Natural killer cell treated with Interleukin-12 subunit alpha and Interleukin-12 subunit beta and Interleukin-15 and Interleukin-18, amount 100 ng/mL, for 72 hours (primary cell): Measurements from ENCODE around the gene FRYL. TPM values are rescaled to one million over a fixed set of nuclear protein-coding genes. Genes with fewer than 3 reads are reported as not detected.
"Not testable (repeated sequence)": the region's sequence is repeated elsewhere in the genome, so short reads cannot be mapped to it uniquely, and the experiment has no call there.

Source experiments
- ATAC-seq, 2 donors: fragments of 150-1000 bp; cut with Tn5 transposase in 1 of 2; sonication (Bioruptor Pico), chemical (Tn5 transposase) in 1 of 2; 2 replicates each; pipeline ENCODE4 v1.10.0; 2021
- DNase-seq: peaks from one replicate; pipeline ENCODE4 v3.0.0; 2022; ENCODE audit warnings: low spot score
- H3K27ac Mint-ChIP-seq, 2 donors: 1 replicate in 1 of 2; 2 replicates in 1 of 2; pipeline ENCODE4 v1.8.0; 2022; ENCODE audit warnings: mixed read lengths in 2 of 2, mild to moderate bottlenecking in 1 of 2, moderate library complexity in 1 of 2
- H3K27me3 Mint-ChIP-seq, 2 donors: 1 replicate in 1 of 2; 2 replicates in 1 of 2; pipeline ENCODE4 v1.8.0; 2022; ENCODE audit warnings: mixed read lengths in 2 of 2
- H3K36me3 Mint-ChIP-seq: one replicate; pipeline ENCODE4 v1.8.0; 2022; ENCODE audit warnings: mixed read lengths
- H3K4me1 Mint-ChIP-seq, 2 donors: 1 replicate in 1 of 2; 2 replicates in 1 of 2; pipeline ENCODE4 v1.8.0; 2022; ENCODE audit warnings: low read depth in 2 of 2, mixed read lengths in 2 of 2, mild to moderate bottlenecking in 1 of 2
- H3K4me3 Mint-ChIP-seq: one replicate; pipeline ENCODE4 v1.8.0; 2022; ENCODE audit warnings: mixed read lengths
- H3K9me3 Mint-ChIP-seq: 2 replicates; pipeline ENCODE4 v1.8.0; 2022; ENCODE audit warnings: mixed read lengths
- total RNA-seq, 2 donors: library from RNA; stranded (reverse); gene quantifications; one replicate each; pipeline ENCODE4 v1.2.3, GENCODE V29; 2022

The FRYL gene
- total RNA-seq, 2 donors from 2014 or later = 99.0 to 113 TPM

DNA sequence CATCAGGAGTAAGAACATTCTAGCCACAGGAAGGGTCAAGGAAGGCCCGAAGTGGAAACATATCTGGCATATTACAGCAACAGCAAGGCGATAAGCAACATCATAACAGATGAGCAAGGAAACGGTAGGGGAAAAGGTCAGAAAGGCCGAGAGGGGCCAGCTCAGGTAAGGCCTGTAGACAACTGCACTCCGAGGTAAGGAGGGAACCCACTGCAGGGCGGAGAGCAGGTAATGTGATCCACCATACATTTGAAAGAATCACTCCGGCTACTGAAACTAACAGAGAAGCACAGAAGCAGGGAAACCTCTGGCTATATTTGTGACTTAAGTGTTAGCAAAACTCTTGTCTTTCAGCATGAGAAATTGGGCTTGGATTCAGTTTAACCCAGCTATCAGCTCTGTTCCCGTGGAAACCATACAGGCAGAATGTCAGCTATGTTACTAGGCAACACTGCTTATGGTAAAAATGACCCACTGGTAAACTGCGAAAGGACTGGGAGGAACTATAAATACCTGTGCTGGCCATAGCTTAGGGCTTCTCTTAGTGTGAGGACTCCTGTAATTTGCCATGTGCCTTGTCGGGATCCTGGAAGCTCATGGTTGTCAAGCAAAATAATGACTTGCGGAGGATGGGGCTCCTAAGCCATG, 31.0 kb downstream of the FRYL start:
- ATAC-seq (no peak), DNase-seq (no peak)
- Mint-ChIP-seq H3K27me3 (no peaks in the 10 kb centered on the region), H3K27ac (peak overlapping the region in 1 of 2 donors; percentile 23), H3K9me3 (no peaks in the 10 kb centered on the region), H3K4me1 (peaks cover 56 to 61% of the 10 kb centered on the region in 2 donors), H3K36me3 (no peaks in the 10 kb centered on the region), H3K4me3 (no peak overlapping the region)

DNA sequence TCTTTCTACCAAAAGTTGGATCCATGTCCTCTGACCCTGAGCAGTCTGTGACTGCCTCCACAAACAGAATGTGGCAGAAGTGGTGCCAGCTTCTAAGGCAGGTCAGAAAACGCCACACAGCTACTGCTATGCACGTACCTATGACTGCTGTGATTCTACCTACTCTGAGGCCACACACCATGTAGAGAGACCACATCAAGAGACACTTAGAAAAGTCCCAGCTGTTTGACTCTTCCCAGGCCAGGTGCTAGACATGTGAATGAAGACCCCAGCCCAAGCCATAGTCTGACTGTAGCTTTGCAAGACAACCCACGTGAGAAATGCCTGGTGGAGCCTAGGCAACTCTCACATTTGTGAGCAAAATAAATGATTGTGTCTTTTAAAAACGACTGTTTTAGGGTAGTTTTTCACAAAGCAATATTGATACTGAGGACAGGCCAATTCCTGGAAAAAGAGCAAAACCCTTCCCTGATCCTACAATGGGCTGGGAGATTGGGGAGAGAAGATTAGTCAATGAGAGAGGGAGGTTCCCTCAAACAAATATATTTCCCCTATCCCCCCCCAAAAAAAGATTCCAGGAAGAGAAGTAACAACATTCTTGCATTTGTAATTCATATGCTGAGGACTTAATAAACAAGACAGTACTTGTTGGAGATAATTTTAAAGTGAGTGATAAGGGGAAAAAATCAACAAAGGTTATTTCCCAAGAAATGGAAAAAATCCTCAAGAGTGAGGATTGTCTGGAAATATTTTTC, 33.3 kb downstream of the FRYL start:
- H3K4me1 Mint-ChIP-seq = peaks cover 58 to 60% of the 10 kb centered on the region in 2 donors
- peak overlapping the region in 1 of 2 donors; percentile 67 for H3K27ac Mint-ChIP-seq
- no peaks in the 10 kb centered on the region for H3K36me3 Mint-ChIP-seq
- ATAC-seq = peak in 1 of 2 donors; percentile 32
- no peaks in the 10 kb centered on the region for H3K27me3 Mint-ChIP-seq
- no peaks in the 10 kb centered on the region for H3K9me3 Mint-ChIP-seq
- no peak for DNase-seq
- no peak overlapping the region for H3K4me3 Mint-ChIP-seq

DNA sequence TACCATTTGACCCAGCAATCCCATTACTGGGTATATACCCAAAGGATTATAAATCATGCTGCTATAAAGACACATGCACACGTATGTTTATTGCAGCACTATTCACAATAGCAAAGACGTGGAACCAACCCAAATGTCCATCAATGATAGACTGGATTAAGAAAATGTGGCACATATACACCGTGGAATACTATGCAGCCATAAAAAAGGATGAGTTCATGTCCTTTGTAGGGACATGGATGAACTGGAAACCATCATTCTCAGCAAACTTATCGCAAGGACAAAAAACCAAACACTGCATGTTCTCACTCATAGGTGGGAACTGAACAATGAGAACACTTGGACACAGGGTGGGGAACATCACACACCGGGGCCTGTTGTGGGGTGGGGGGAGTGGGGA, 34.9 kb downstream of the FRYL start:
- H3K9me3 Mint-ChIP-seq, H3K36me3 Mint-ChIP-seq, H3K4me3 Mint-ChIP-seq, ATAC-seq, H3K27ac Mint-ChIP-seq, DNase-seq, H3K27me3 Mint-ChIP-seq: not testable (repeated sequence)
- peaks cover 54% of the 10 kb centered on the region in 2 donors for H3K4me1 Mint-ChIP-seq

DNA sequence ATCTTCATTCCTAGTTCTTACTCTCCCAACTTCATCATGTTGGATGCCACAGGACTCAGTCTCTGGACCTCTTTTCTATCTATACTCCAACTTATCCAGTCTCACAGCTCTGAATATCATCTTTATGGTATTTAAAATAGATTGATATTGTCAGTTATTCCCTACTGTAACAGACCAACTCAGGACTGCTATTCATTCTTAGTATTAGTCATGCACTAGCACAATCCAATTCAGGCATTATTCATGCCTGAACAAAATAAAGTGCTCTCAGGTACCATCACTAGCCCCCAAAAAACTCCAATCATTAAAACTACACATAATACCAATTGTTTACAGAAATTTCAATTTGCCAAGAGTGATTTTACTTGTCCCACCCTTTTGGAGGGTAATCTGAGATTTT, 37.7 kb downstream of the FRYL start:
- Mint-ChIP-seq H3K36me3 (no peaks in the 10 kb centered on the region), H3K4me1 (peaks cover 55 to 70% of the 10 kb centered on the region in 2 donors), H3K27ac (peak overlapping the region in 1 of 2 donors; percentile 46), H3K4me3 (no peak overlapping the region), H3K27me3 (no peaks in the 10 kb centered on the region), H3K9me3 (no peaks in the 10 kb centered on the region)
- ATAC-seq (no peak), DNase-seq (no peak)

DNA sequence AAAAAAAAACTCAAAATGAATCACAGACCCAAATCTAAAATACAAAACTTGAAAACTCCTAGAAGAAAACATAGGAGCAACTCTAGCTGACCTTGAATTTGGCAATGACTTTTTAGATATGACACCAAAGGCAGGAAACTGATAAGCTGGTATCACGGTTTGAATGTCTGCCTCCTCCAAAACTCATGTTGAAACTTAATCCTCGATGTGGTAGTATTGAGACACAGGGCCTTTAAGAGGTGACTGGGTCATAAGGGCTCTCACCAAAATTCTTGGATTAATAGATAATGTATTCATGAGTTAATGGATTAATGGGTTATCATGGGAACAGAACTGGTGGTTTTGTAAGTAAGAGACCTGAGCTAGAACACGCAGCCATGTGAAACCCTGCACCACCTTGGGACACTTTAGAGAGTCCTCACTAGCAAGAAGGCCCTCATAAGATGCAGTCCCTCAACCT, 40.5 kb downstream of the FRYL start:
- ATAC-seq = peak; percentile 77 to 87
- peaks cover 53 to 73% of the 10 kb centered on the region in 2 donors for H3K4me1 Mint-ChIP-seq
- H3K27ac Mint-ChIP-seq = peak overlapping the region; percentile 2 to 4
- H3K9me3 Mint-ChIP-seq = no peaks in the 10 kb centered on the region
- H3K36me3 Mint-ChIP-seq = no peaks in the 10 kb centered on the region
- no peaks in the 10 kb centered on the region for H3K27me3 Mint-ChIP-seq
- H3K4me3 Mint-ChIP-seq = peak overlapping the region; percentile 56
- no peak for DNase-seq

DNA sequence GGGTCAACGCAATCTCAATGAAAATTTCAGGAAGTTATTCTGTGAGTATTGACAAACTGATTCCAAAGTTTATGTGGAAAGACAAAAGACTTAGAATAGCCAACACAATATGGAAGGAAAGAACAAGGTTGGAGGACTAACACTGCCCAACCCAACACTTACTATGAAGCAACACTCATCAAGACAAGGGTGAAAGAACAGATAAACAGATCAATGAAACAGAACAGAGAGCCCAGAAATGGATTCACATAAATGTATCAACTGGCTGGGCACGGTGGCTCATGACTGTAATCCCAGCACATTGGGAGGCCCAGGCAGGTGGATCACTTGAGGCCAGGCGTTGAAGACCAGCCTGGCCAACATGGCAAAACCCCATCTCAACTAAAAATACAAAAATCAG, 41.2 kb downstream of the FRYL start:
- Mint-ChIP-seq H3K4me3 (peak overlapping the region; percentile 56), H3K27me3 (no peaks in the 10 kb centered on the region)
- ATAC-seq = no peak

DNA sequence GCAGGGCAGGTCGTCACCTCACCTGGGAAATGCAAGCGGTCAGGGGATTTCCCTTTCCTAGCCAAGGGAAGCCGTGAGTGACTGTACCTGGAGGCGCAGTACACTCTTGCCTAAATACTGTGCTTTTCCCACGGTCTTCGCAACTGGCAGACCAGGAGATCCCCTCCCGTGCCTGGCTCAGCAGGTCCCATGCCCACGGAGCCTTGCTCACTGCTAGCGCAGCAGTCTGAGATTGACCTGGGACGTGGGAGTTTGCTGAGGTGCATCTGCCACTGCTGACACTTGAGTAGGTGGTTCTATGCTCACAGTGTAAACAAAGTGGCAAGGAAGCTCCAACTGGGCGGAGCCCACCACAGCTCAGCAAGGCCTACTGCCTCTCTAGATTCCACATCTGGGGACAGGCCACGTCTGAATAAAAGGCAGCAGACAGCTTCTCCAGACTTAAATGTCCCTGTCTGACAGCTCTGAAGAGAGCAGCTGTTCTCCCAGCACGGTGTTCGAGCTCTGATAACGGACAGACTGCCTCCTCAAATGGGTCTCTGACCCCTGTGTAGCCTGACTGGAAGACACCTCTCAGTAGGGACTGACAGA, 51.1 kb downstream of the FRYL start:
- H3K9me3 Mint-ChIP-seq, ATAC-seq, DNase-seq, H3K36me3 Mint-ChIP-seq, H3K27me3 Mint-ChIP-seq: not testable (repeated sequence)
- peak overlapping the region; percentile 39 for H3K4me3 Mint-ChIP-seq
- peaks cover 77 to 87% of the 10 kb centered on the region in 2 donors for H3K4me1 Mint-ChIP-seq
- peak overlapping the region; percentile 32 to 40 for H3K27ac Mint-ChIP-seq

More for the DNA sequence above, 41.2 kb downstream of the FRYL start:
- peaks cover 56 to 77% of the 10 kb centered on the region in 2 donors for H3K4me1 Mint-ChIP-seq
- H3K9me3 Mint-ChIP-seq = no peaks in the 10 kb centered on the region
- no peaks in the 10 kb centered on the region for H3K36me3 Mint-ChIP-seq
- DNase-seq = no peak
- H3K27ac Mint-ChIP-seq = peak overlapping the region; percentile 2 to 4

DNA sequence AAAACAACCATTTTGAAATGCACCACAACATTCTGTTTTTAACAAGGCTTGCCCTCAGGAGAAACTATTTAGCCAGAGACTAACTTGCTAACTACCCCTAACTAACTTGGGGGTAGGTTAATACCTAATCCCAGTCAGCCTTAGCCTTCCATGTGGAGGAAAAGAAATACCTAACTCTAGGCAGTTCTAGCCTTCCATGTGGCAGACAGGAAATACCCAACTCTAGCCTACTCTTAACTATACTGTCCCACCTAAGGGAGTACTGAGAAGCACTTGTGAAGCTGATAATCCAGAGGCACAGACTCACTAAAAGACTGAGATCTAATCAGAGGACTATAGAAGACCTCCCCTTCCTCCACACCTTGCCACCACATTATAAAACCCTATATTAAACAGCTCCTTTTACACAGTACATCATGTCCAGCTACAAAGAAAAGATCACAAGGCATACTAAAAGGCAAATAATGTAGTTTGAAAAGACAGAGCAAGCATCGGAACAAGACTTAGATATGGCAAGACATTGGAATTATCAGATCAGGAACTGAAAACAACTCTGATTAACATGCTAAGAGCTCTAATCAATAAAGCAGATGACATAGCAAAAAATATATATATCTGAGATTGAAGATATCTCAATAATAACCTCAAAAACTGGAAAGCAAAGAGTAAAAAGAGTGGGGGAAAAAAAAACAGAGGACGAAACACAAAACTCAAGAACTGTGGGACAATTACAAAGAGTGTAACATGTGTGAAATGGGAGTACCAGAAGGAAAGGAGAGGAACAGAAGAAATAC, 52.2 kb downstream of the FRYL start:
- ATAC-seq (peak in 1 of 2 donors; percentile 36), DNase-seq (no peak)
- Mint-ChIP-seq H3K36me3 (no peaks in the 10 kb centered on the region), H3K27ac (peak overlapping the region; percentile 6 to 40), H3K4me3 (peak overlapping the region; percentile 8), H3K4me1 (peaks cover 78 to 90% of the 10 kb centered on the region in 2 donors), H3K27me3 (no peaks in the 10 kb centered on the region), H3K9me3 (peaks cover 3% of the 10 kb centered on the region)

DNA sequence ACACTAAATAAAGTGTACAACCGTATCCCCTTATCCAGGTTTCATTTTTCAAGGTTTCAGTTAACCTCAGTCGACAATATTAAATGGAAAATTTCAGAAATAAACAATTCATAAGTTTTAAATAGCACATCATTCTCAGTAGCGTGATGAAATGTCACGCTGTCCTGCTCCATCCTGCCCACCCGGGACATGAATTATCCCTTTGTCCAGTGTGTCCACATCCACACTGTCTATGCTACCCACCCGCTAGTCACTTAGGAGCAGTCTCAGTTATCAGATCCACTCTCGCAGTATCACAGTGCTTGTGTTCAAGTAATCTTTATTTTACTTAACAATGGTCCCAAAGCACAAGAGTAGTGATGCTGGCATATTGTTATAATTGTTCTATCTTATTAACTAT, 54.7 kb downstream of the FRYL start:
- Mint-ChIP-seq H3K9me3 (no peaks in the 10 kb centered on the region), H3K4me1 (peaks cover 66 to 82% of the 10 kb centered on the region in 2 donors), H3K27me3 (no peaks in the 10 kb centered on the region), H3K36me3 (peaks cover 4% of the 10 kb centered on the region), H3K4me3 (peak overlapping the region; percentile 57), H3K27ac (peak overlapping the region; percentile 6 to 40)
- no peak for ATAC-seq
- DNase-seq = no peak

DNA sequence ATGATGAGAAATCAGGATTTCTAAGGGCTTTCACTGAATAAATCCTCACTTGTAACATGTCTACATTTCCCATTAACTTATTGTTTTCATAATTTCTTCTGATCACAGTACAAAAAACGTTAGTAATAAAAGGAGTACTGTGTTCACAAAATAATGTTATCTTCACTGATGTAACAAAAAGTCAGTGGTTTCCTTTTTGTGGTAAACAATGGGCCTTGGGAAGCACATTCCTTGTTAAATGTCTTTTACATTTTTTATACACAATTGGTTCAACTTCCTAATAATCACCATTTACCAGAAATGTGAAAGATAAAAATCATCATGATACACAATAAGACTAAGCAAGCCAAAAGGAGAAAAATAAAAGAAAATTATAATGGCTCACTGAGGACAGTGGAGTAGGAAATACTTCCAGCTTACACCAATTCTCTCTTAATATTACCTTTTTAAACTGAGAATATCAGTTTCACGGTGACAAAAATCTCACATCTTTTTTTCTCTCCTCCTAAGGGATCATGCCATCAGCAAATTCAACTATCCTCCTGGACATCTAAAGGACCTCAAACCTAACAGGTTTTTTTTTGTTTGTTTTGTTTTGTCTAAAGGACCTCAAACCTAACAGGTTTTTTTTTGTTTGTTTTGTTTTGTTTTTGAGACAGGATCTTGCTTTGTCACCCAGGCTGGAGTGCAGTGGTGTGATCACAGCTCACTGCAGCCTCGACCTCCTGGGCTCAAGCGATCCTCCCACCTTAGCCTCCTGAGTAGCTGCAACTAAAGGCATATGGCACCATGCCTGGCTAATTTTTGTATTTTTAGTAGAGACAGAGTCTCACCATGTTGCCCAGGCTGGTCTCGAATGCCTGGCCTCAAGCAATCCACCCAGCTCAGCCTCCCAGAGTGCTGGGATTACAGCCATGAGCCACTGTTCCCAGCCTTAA, 57.3 kb downstream of the FRYL start:
- no peak for ATAC-seq
- H3K4me1 Mint-ChIP-seq = peaks cover 52 to 67% of the 10 kb centered on the region in 2 donors
- no peaks in the 10 kb centered on the region for H3K27me3 Mint-ChIP-seq
- H3K27ac Mint-ChIP-seq = peak overlapping the region; percentile 0 to 4
- peaks cover 5% of the 10 kb centered on the region for H3K36me3 Mint-ChIP-seq
- H3K4me3 Mint-ChIP-seq = no peak overlapping the region
- no peak for DNase-seq
- no peaks in the 10 kb centered on the region for H3K9me3 Mint-ChIP-seq

DNA sequence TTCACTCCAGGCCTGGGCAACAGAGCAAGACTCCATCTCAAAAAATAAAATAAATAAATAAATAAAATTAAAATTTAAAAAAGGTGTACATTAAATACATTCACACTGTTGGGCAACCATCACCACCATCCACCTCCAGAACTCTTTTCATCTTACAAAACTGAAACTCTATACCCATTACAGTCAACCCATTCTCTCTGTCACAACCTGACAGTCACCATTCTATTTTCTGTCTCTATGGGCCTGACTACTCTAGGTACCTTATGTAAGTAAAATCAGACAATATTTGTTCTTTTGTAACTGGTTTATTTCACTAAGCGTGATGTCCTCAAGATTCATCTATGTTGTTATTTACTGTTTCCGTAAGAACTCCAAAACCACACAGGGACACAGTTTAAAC, 59.6 kb downstream of the FRYL start:
- H3K4me3 Mint-ChIP-seq = no peak overlapping the region
- no peak overlapping the region for H3K27ac Mint-ChIP-seq
- H3K27me3 Mint-ChIP-seq = no peaks in the 10 kb centered on the region
- H3K36me3 Mint-ChIP-seq = peaks cover 5% of the 10 kb centered on the region
- H3K4me1 Mint-ChIP-seq = peaks cover 33 to 44% of the 10 kb centered on the region in 2 donors
- no peaks in the 10 kb centered on the region for H3K9me3 Mint-ChIP-seq
- no peak for DNase-seq
- no peak for ATAC-seq

DNA sequence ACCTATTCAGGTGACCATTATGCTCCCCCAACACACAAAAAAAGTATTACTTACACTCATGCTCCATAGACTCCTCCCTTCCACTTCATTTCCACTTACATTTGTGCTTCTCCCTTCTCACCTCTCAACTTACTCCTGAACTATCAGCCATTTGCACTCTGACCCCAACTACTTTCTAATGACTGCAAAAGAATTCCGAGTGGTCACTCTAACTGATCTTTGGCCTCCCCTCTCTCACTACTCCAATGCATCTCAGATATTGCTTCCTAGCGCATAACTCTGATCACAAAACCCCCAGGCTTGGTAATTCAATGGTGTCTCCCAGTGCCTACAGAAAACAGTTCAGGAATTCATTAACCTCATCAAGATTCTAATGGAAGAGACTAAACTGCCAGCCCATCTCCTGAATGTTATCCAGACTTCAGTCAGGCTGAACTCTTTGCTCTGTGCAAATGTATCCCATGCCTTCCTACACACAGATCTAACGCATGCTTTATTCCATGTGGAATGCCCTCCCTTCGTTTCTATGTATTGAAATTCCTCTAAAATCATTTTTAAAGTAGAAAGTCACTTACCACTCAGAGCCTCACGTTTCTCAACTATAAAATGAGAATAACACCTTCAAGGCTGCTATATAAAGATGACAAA, 61.1 kb downstream of the FRYL start:
- DNase-seq (no peak), ATAC-seq (no peak)
- peaks cover 5% of the 10 kb centered on the region for H3K36me3 Mint-ChIP-seq
- H3K4me3 Mint-ChIP-seq = no peak overlapping the region
- H3K9me3 Mint-ChIP-seq = no peaks in the 10 kb centered on the region
- H3K4me1 Mint-ChIP-seq = peaks cover 25 to 34% of the 10 kb centered on the region in 2 donors
- no peaks in the 10 kb centered on the region for H3K27me3 Mint-ChIP-seq
- H3K27ac Mint-ChIP-seq = no peak overlapping the region
